Stimulated activated CD8-positive, alpha-beta memory T cell treated with anti-CD3 and anti-CD28 coated beads, Interleukin-7, amount 100 ng/mL, for 4 hours (primary cell): ENCODE results near the gene FPR2.
"Not testable (repeated sequence)": the region's sequence is repeated elsewhere in the genome, so short reads cannot be mapped to it uniquely, and the experiment has no call there.

Experiments used
- DNase-seq, 2 donors: peaks; one replicate each; pipeline ENCODE4 v3.0.0-alpha.2; 2020; ENCODE audit warnings: low read depth in 2 of 2

FPR2 gene

GRCh38 chr19:51739466-51740213 is 21.3 kb upstream of the FPR2 start:
- no peak for DNase-seq

DNA sequence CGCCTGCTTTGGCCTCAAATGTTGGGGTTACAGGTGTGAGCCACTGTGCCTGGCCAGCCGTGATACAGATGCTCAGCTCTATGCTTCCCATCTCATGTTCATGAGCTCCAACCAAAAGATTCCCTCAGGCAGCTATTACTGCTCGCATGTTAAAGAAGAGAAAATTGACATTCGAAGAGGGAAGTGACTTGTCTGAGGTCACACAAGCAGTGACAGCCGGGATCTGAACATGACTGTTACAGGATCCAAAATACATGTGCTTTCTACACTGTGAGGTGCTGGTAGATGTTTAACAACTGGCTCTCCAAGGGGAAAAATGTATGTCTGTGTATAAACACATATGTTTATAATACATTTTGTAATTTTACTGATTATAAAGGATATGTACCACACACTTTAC is 20.6 kb upstream of the FPR2 start:
- no peak for DNase-seq

GRCh38 chr19:51742789-51743188 is 18.2 kb upstream of the FPR2 start:
- DNase-seq: no peak

GRCh38 chr19:51743405-51743804 is 17.6 kb upstream of the FPR2 start:
- no peak for DNase-seq

GRCh38 chr19:51746731-51747130 is 14.2 kb upstream of the FPR2 start:
- no peak for DNase-seq

DNA sequence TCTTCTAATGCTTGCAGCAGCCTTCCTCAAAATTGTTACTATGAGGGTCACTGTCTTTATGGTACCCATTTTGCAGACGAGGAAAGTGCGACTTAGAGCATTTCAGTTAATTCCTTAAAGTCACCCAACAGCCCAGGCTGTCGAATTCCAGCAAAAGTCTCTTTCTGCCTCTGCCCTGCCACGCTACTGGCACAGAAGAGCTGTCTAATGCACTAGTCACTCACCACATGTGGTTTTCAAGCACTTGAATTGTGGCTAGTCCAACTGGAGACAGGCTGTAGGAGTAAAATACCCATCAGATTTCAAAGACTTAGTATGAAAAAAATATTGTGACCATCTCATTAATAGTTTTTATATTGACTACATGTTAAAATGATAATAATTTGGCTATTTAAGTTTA is 11.0 kb upstream of the FPR2 start:
- DNase-seq: no peak

DNA sequence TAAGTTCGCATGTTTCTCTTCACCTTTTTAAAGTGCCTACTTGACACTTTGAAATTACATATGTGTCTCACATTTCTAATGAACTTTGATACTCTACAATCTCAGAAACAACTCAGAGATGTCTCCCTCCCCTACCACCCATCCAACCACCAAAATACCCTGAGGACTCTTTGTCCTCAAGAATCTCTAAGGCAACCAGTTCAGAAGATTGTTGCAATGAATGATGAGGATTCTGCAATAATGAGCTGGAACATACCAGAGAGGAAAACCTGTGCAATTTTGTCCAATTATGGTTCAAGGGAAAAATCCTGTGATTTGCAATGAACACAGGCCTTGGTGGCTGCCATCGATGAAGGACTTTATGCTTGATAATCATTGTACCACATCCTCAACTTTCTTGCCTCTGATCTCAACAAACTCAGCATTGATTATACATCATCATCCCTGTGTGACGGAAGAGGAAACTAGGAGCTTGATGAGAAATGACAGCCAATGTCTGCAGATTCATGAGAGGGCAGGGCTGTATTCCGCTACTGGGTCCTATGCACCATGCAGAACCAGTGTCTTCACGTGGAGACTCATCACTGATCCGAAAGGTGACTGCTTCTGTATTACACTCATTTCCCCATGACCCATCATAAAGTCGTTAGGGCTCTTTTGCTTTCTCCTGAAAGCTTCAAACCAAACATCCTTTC is 10.4 kb upstream of the FPR2 start:
- no peak for DNase-seq

DNA sequence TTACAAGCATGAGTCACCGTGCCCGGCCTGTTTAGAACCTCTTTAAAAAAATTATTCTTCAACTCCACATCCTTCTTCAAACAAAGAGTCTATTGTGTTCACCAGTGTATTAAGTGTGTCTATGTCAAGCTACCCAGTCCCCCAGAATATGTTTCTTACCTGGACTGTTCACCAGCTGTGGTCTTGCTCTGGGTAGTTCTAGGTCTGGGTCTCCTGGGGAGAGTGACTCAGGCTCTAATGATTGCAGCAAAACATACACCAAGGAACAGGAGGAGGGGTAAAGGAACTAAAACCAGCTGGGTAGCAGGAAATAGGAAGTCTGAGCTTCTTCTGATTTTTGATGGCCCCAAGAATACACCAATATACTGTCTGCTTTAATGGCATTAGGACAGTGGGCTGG is 9.3 kb upstream of the FPR2 start, which contains the start of gene FPR1:
FPR1 (minus strand) TSS at position 224 of the 400 bp plus-strand sequence. CDS start 4,884 bp downstream, outside the sequence.
- DNase-seq: no peak

- no peak for DNase-seq
These were observed 6.9 kb upstream of the FPR2 start for GRCh38 chr19:51754109-51754508.

DNA sequence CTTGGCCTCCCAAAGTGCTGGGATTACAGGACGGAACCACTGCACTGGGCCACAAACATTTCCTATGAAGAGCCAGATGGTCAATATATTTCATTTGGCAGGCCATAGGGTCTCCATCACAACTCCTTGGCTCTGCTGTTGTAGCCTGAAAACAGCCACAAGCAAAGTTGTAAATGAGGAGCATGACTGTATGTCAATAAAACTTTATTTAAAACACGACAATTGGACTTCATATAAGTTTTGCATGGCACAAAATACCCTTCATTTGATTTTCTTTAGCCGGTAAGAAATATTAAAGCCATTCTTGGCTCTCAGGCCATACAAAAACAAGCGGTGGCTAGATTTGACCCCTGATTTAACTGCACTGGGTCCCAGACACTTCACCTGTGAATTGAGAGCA is 6.2 kb upstream of the FPR2 start:
- no peak for DNase-seq

DNA sequence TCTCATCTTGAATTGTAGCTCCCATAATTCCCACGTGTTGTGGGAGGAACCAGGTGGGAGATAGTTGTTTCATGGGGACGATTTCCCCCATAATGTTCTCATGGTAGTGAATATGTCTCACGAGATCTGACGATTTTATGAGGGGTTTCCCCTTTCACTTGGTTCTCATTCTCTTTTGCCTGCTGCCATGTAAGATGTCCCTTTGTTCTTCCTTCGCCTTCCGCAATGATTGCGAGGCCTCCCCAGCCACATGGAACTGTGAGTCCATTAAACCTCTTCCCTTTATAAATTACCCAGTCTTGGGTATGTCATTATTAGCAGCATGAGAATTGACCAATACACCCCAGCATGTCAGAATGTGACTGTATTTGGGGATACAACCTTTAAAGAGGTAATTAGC is 5.4 kb upstream of the FPR2 start:
- no peak for DNase-seq

- no peak for DNase-seq
These were observed 716 bp downstream of the FPR2 start for GRCh38 chr19:51761696-51762095.

- DNase-seq: no peak
These were observed 4.1 kb downstream of the FPR2 start for GRCh38 chr19:51765086-51765485.

DNA sequence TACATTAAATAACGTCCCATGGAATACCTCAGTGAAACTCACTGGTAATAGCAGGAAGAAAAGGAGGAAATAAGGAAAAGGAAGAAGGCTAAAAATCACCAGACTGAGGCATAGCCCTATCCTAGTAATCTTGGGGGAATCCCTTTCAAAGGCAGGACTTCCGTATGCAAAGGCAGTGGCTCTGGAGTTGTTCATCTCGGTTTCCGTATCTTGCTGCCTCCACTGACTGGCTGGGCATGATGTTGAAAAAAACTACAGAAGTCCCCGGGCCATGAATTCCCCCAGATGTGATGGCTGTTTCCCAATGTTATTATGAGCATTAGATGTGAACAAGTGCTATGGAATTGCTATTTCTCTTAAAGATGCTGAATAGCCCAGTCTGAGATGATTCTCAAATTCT is 5.5 kb downstream of the FPR2 start:
- DNase-seq: no peak

GRCh38 chr19:51771376-51772130 is 10.6 kb downstream of the FPR2 start:
- DNase-seq: no peak

DNA sequence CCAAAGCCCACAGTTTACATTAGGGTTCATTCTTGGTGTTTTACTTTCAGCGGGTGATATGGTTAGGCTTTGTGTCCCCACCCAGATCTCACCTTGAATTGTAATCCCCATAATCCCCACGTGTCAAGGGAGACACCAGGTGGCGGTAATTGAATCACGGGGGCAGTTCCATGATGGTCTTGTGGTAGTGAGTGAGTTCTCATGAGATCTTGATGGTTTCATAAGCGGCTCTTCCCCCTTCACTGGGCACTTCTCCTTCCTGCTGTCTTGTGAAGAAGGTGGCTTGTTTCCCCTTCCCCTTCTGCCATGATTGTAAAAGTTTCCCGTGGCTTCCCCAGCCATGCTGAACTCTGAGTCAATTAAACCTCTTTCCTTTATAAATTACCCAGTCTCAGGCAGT is 12.0 kb downstream of the FPR2 start:
- no peak for DNase-seq

- not testable (repeated sequence) for DNase-seq
These were observed 15.6 kb downstream of the FPR2 start for GRCh38 chr19:51776561-51776960.

DNA sequence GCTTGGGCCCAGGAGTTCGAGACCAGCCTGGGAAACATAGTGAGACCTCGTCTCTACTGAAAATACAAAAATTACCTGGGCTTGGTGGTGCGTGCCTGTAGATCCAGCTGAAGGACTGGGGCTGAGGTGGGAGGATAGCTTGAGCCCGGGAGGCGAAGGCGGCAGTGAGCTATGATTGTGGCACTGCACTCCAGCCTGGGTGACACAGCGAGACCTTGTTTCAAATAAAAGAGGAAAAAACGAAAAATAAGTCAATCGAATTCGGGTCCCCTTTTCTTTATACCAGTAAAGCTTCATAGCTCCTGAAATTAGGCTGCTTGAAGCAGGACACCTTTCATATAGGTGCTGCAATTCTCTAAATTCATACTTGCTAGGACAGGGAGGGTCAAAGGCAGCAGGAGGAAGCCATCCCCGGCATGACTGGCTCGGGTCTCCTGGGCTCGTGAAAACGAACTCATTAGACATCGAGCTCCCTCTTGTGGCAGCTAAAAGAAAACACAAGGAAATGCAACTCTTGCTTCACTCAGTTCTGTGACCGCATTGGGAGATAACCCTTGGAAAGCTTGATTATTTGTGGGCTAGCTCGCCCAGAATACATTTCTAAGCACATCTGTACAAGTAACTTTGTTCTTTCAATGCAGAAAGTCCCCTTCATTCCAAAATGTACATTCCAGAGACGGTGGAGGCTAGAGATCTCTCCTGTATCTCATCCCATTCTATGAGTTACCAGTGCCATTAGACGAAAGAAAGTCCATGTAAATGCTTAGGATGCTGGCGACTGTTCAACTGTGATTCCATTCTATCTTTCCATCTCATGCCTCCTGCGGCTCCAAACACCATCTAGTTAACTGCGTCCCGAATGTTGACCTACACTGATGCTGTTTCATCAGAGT is 16.8 kb downstream of the FPR2 start:
- peak in 1 of 2 donors; percentile 3 for DNase-seq

DNA sequence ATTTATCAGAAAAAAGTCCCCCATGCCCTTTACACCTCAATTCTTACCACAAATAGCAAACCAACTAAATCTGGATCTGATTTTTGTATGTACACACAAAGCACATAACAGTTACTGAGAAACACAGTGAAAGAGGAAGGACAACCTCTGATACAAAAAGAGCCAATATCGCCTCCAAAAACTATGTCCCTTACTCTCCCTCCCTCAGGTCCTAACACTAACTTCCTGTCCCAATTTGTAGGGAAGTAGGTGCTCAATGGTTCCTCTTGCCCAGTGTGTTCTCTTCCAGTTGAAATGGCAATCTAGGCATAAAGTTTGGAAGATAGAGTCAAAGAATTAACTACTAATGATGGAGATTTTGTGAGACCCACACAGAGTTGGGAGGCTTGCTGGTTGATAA is 18.2 kb downstream of the FPR2 start:
- no peak for DNase-seq

DNA sequence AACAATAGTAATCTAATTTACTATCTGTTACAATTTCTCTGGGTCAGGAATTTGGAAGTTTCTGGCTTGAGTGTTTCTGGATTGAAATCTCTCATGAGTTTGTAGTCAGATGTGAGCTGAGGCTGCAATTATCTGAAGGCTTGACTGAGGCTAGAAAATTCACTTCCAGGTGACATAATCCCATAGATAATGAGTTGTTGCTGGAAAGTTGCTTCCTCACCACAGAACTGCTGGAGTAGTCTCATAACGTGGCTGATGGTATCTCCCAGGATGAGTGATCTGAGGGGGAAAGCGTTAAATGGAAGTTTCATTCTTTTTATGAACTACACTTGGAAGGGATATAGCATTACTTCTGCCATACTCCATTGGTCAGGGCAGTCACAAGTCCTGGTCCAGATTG is 18.7 kb downstream of the FPR2 start:
- no peak for DNase-seq

DNA sequence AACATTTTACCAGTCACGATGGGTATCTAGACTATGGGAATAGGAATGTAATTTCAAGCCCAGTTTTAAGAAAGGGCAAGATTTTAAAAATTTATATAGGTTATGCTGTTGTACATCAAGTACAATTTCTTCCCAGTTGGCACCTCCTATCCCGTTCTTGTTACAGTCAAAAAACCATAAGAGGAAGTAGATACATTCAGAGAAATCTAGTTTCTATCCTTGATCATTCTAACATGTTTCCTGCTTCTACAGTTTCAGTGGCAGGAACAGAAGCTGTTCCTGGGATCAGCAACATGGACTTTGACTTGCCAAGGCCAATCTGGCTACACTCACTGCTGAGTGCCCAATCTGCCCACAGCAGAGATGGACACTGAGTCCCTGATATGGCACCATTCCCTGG is 19.3 kb downstream of the FPR2 start:
- no peak for DNase-seq

- no peak for DNase-seq
These were observed 21.0 kb downstream of the FPR2 start for GRCh38 chr19:51781999-51782398.
